ENCODE measurements around the gene ANGPTL8.

DNA sequence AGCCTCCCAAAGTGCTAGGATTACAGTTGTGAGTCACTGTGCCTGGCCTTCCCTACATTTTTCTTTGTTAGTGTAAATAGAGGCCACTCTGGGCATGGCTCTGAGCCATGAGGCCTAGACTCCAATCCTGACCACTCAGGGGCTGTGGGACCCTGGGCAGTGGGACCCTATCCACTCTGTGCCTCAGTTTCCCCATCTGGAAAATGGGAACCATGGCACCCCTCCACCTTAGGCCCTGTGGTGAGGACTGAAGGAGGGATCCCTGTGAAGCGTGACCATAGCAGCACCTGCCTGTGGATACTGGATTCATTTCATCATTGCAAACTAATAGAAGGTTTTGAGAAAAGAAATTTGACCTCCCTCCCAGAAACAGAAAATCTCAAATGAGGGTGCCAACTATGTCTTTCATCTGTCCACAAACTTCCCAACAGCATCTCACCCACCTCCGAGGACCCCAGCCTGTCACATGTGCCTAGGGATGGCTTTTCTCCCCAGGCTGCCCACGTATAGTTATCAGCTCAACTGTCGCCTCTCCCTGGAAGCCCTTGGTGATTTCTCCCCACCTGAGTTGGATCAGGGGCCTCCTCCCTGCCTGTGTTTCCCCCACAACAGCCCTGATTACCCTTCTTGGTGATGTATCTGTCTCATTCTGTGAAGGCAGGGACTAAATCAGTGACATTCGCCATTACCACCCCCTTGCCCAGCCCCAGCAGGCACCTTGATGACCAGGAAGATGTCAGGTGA, 5.6 kb downstream of the ANGPTL8 start:
- no peak for TF ChIP-seq TARDBP (IDR thresholded peaks at IDR 0.05)
- TF ChIP-seq SP1 (IDR thresholded peaks at IDR 0.05): no peak
- no peak for TF ChIP-seq ZNF384 (IDR thresholded peaks at IDR 0.05)
- TF ChIP-seq, protein P1, sequence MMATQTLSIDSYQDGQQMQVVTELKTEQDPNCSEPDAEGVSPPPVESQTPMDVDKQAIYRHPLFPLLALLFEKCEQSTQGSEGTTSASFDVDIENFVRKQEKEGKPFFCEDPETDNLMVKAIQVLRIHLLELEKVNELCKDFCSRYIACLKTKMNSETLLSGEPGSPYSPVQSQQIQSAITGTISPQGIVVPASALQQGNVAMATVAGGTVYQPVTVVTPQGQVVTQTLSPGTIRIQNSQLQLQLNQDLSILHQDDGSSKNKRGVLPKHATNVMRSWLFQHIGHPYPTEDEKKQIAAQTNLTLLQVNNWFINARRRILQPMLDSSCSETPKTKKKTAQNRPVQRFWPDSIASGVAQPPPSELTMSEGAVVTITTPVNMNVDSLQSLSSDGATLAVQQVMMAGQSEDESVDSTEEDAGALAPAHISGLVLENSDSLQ (IDR thresholded peaks at IDR 0.05): no peak
